Measurements from ENCODE around the gene DUSP1.
A peak's percentile ranks its signal among the peaks of the same experiment; 100 is the strongest.
"Not testable (repeated sequence)": the region's sequence is repeated elsewhere in the genome, so short reads cannot be mapped to it uniquely, and the experiment has no call there.

Gene DUSP1

GRCh38 chr5:172797771-172798191, 26.8 kb upstream of the DUSP1 start:
- no peak for DNase-seq (ENCODE audit: low read depth in 2 of 2)

- no peak for DNase-seq (ENCODE audit: low read depth in 2 of 2)
These were observed 25.3 kb upstream of the DUSP1 start for GRCh38 chr5:172796306-172796705.

- peak; percentile 95 for DNase-seq (ENCODE audit: low read depth in 2 of 2)
These were observed 24.5 kb upstream of the DUSP1 start for GRCh38 chr5:172795318-172795977.

GRCh38 chr5:172793577-172794488, 22.8 kb upstream of the DUSP1 start:
- DNase-seq (ENCODE audit: low read depth in 2 of 2) = no peak

- no peak for DNase-seq (ENCODE audit: low read depth in 2 of 2)
These were observed 21.9 kb upstream of the DUSP1 start for GRCh38 chr5:172792701-172793570.

GRCh38 chr5:172791726-172792445, 20.9 kb upstream of the DUSP1 start:
- DNase-seq (ENCODE audit: low read depth in 2 of 2) = no peak

GRCh38 chr5:172791286-172791685, 20.3 kb upstream of the DUSP1 start:
- DNase-seq (ENCODE audit: low read depth in 2 of 2) = no peak

GRCh38 chr5:172790496-172790889, 19.5 kb upstream of the DUSP1 start:
- no peak for DNase-seq (ENCODE audit: low read depth in 2 of 2)

GRCh38 chr5:172789687-172790495, 18.9 kb upstream of the DUSP1 start:
- no peak for DNase-seq (ENCODE audit: low read depth in 2 of 2)

GRCh38 chr5:172788771-172789686, 18.0 kb upstream of the DUSP1 start:
- DNase-seq (ENCODE audit: low read depth in 2 of 2) = no peak

GRCh38 chr5:172787538-172787937, 16.5 kb upstream of the DUSP1 start:
- DNase-seq (ENCODE audit: low read depth in 2 of 2) = not testable (repeated sequence)

- no peak for DNase-seq (ENCODE audit: low read depth in 2 of 2)
These were observed 15.9 kb upstream of the DUSP1 start for GRCh38 chr5:172786736-172787462.

- no peak for DNase-seq (ENCODE audit: low read depth in 2 of 2)
These were observed 14.6 kb upstream of the DUSP1 start for GRCh38 chr5:172785429-172786088.

GRCh38 chr5:172784162-172784561, 13.2 kb upstream of the DUSP1 start:
- not testable (repeated sequence) for DNase-seq (ENCODE audit: low read depth in 2 of 2)

GRCh38 chr5:172783319-172783718, 12.3 kb upstream of the DUSP1 start:
- DNase-seq (ENCODE audit: low read depth in 2 of 2) = not testable (repeated sequence)

GRCh38 chr5:172782169-172783039, 11.4 kb upstream of the DUSP1 start:
- no peak for DNase-seq (ENCODE audit: low read depth in 2 of 2)

GRCh38 chr5:172779691-172780341, 8.8 kb upstream of the DUSP1 start:
- no peak for DNase-seq (ENCODE audit: low read depth in 2 of 2)

All from fibroblast of skin of left biceps (primary cell).